ENCODE measurements around the gene EVX2. TPM values are rescaled to one million over a fixed set of nuclear protein-coding genes. Genes with fewer than 3 reads are reported as not detected.

EVX2 gene
- total RNA-seq, 1 donor from 2014 or later: not detected

DNA sequence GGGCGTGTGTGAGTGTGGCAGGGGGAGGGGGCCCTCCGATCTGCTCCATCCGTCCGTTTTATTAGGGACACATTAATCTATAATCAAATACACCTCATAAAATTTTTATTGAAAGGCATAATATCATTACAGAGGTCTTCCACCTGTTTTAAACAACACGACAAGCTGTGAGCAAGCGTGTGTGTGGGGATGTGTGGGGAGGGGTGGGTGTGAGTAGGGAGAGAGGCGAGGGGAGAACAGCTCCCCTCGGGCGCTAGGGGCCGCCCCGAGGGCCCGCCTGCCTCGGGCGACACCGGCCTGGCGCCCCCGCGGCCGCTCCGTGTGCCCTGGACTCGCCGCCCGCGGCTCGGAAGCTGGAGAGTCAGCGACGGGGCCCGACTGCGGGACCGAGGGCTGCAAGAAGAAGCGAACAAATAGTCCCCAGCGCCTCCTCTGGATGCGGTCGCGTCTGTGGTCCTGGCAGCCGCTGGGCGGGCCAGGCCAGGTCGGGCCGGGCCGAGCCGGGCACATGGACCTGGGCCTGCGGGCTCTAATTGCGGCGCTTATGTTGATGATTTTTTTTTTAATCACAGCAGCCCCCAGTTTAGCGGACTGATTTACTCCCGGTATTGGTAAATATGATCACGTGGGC lies 38.4 kb upstream of the EVX2 start:
- no peak overlapping the region for H3K4me3 ChIP-seq (ENCODE audit: insufficient read depth, low read depth, low read length)
- FAIRE-seq (no peak), DNase-seq (ENCODE audit: low read depth) (no peak)
- H2AFZ ChIP-seq (ENCODE audit: low read depth, low read length): no peak overlapping the region
- Mint-ChIP-seq H3K4me3 (ENCODE audit: unreplicated experiment) (no peak overlapping the region), H3K4me1 (ENCODE audit: low read depth, unreplicated experiment) (no peaks in the 10 kb centered on the region), H3K27ac (ENCODE audit: unreplicated experiment) (no peak overlapping the region), H3K27me3 (ENCODE audit: low read depth, unreplicated experiment) (peaks cover 78% of the 10 kb centered on the region), H3K36me3 (ENCODE audit: low read depth, unreplicated experiment) (peaks cover 2% of the 10 kb centered on the region), H3K9me3 (ENCODE audit: unreplicated experiment) (peaks cover 31% of the 10 kb centered on the region)
- no peak overlapping the region for H3K9ac ChIP-seq (ENCODE audit: low read length)
- peak overlapping the region; percentile 67 for H3K4me2 ChIP-seq (ENCODE audit: low read length)
- no peaks in the 10 kb centered on the region for H4K20me1 ChIP-seq (ENCODE audit: insufficient read depth, low read length)
- H3K4me1 ChIP-seq (ENCODE audit: insufficient read depth, low read length): peaks cover 8% of the 10 kb centered on the region
- no peaks in the 10 kb centered on the region for H3K79me2 ChIP-seq (ENCODE audit: insufficient read depth, low read length)
- peaks cover 3% of the 10 kb centered on the region for H3K9me3 ChIP-seq (ENCODE audit: insufficient read depth, low read depth, low read length)
- peaks cover 99% of the 10 kb centered on the region for H3K27me3 ChIP-seq (ENCODE audit: insufficient read depth, low read length)
- no peak overlapping the region for H3K27ac ChIP-seq (ENCODE audit: low read depth, low read length)
- H3K36me3 ChIP-seq (ENCODE audit: insufficient read depth, low read length): no peaks in the 10 kb centered on the region
- peak; percentile 86 for TF ChIP-seq EZH2 (IDR thresholded peaks at IDR 0.05; ENCODE audit: insufficient read depth, low read length)
- TF ChIP-seq CTCF (IDR thresholded peaks at IDR 0.05; ENCODE audit: insufficient read depth, low read depth, low read length): no peak

DNA sequence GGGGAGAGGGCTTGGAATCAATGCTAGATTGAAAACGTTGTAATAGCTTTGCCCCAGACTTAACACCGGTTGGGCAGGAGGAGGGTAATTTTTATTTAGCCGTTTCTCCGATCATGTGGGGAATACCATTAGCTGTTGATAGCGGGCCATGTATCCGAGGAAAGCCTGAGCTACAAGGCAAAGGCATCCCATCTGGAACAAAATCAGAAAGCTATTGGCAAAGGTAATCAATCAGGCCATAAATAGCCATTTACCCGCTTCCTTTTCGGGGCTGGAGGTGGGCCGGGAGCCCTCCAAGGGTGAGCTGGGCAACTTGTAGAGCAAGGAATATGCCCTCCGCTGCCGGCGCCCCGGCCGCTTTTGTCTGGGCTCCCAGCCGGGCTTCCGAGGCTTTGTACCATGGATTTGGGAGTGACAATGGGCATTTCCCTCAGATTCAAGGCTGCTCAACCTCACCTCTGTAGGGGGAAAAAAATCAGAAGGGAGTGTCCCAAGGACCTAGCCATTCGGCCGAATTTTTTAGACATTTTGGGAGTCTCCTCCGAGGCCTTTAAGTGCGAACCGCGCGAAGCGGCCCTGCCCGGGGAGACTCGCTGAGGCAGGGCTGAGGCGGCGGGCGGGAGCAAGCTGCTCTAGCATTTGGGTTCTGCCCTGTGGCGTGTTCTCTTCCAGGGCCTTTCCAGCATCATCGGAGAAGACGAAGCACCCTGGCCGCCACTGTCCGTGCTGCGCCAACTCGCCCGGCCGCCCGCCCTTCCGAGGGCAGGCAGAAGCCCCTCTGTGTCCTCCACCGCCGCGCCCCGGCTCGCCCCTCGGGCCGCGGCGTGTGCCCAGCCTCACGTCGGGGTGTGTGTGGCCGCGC lies 37.7 kb upstream of the EVX2 start:
- H2AFZ ChIP-seq (ENCODE audit: low read depth, low read length): no peak overlapping the region
- no peak overlapping the region for H3K27ac ChIP-seq (ENCODE audit: low read depth, low read length)
- H3K9ac ChIP-seq (ENCODE audit: low read length): no peak overlapping the region
- H3K36me3 Mint-ChIP-seq (ENCODE audit: low read depth, unreplicated experiment): peaks cover 5% of the 10 kb centered on the region
- no peaks in the 10 kb centered on the region for H3K79me2 ChIP-seq (ENCODE audit: insufficient read depth, low read length)
- no peak overlapping the region for H3K4me3 ChIP-seq (ENCODE audit: insufficient read depth, low read depth, low read length)
- H3K27ac Mint-ChIP-seq (ENCODE audit: unreplicated experiment): no peak overlapping the region
- no peaks in the 10 kb centered on the region for H3K4me1 Mint-ChIP-seq (ENCODE audit: low read depth, unreplicated experiment)
- H3K9me3 ChIP-seq (ENCODE audit: insufficient read depth, low read depth, low read length): peaks cover 8% of the 10 kb centered on the region
- H3K27me3 Mint-ChIP-seq (ENCODE audit: low read depth, unreplicated experiment): peaks cover 78% of the 10 kb centered on the region
- no peak for TF ChIP-seq CTCF (IDR thresholded peaks at IDR 0.05; ENCODE audit: insufficient read depth, low read depth, low read length)
- no peak for TF ChIP-seq EZH2 (IDR thresholded peaks at IDR 0.05; ENCODE audit: insufficient read depth, low read length)
- no peak for DNase-seq (ENCODE audit: low read depth)
- no peak overlapping the region for H3K4me3 Mint-ChIP-seq (ENCODE audit: unreplicated experiment)
- no peak overlapping the region for H3K4me2 ChIP-seq (ENCODE audit: low read length)
- H3K36me3 ChIP-seq (ENCODE audit: insufficient read depth, low read length): no peaks in the 10 kb centered on the region
- peaks cover 99% of the 10 kb centered on the region for H3K27me3 ChIP-seq (ENCODE audit: insufficient read depth, low read length)
- H3K4me1 ChIP-seq (ENCODE audit: insufficient read depth, low read length): peaks cover 8% of the 10 kb centered on the region
- H4K20me1 ChIP-seq (ENCODE audit: insufficient read depth, low read length): no peaks in the 10 kb centered on the region
- FAIRE-seq: no peak
- H3K9me3 Mint-ChIP-seq (ENCODE audit: unreplicated experiment): peaks cover 38% of the 10 kb centered on the region
